PFSK-1 (cell line): ENCODE data around the gene HHATL.

Experiments used
- FOXP2 ChIP-seq: optimal IDR thresholded peaks from 2 replicates; pipeline ENCODE3; 2011; ENCODE audit warnings: borderline replicate concordance, control low read depth, inconsistent platforms; ENCODE audit not compliant: insufficient read depth; ENCODE audit errors: extremely low read length, extremely low read depth
- POLR2AphosphoS5 ChIP-seq: IDR thresholded peaks from 2 replicates; pipeline ENCODE4 v1.6.1; 2012; ENCODE audit warnings: low read depth, mild to moderate bottlenecking, control low read depth, low read length, moderate library complexity
- REST ChIP-seq, 2 experiments: IDR thresholded peaks; 2 replicates each; pipeline versions ENCODE4 v1.6.1 to v1.8.0; 2011 to 2012; ENCODE audit warnings: low read depth in 2 of 2, low read length in 2 of 2, control low read depth in 1 of 2, inconsistent platforms in 1 of 2, mild to moderate bottlenecking in 1 of 2, moderate library complexity in 1 of 2; ENCODE audit not compliant: insufficient read depth in 1 of 2
- SIN3A ChIP-seq: IDR thresholded peaks from 2 replicates; pipeline ENCODE4 v1.6.1; 2012; ENCODE audit warnings: mild to moderate bottlenecking, low read length, moderate library complexity, borderline replicate concordance; ENCODE audit not compliant: insufficient read depth
- TAF1 ChIP-seq: IDR thresholded peaks from 2 replicates; pipeline ENCODE4 v1.6.1; 2012; ENCODE audit warnings: low read length, control low read depth, borderline replicate concordance; ENCODE audit not compliant: insufficient read depth

The HHATL gene

GRCh38 chr3:42717306-42717705, 14.7 kb upstream of the HHATL start:
- TF ChIP-seq FOXP2 (no peak), POLR2AphosphoS5 (no peak), REST (IDR thresholded peaks at IDR 0.05; ENCODE audit: insufficient read depth in 1 of 2, low read depth in 2 of 2, low read length in 2 of 2) (no peak), SIN3A (no peak), TAF1 (no peak)

GRCh38 chr3:42714171-42714852, 11.7 kb upstream of the HHATL start:
- TF ChIP-seq TAF1 (no peak), SIN3A (no peak), REST (IDR thresholded peaks at IDR 0.05; ENCODE audit: insufficient read depth in 1 of 2, low read depth in 2 of 2, low read length in 2 of 2) (no peak), FOXP2 (no peak), POLR2AphosphoS5 (no peak)

GRCh38 chr3:42713747-42714146, 11.1 kb upstream of the HHATL start:
- TF ChIP-seq SIN3A (no peak), REST (IDR thresholded peaks at IDR 0.05; ENCODE audit: insufficient read depth in 1 of 2, low read depth in 2 of 2, low read length in 2 of 2) (no peak), TAF1 (no peak), FOXP2 (no peak)

- TF ChIP-seq POLR2AphosphoS5 (no peak), REST (IDR thresholded peaks at IDR 0.05; ENCODE audit: insufficient read depth in 1 of 2, low read depth in 2 of 2, low read length in 2 of 2) (no peak), FOXP2 (no peak)
Measured at GRCh38 chr3:42712688-42713372, 10.2 kb upstream of the HHATL start.
